NCI-H345 treated with DMSO at 0.1 percent for 48 hours (cell line): ENCODE measurements around the gene STK32C.
"Not testable (repeated sequence)": the region's sequence is repeated elsewhere in the genome, so short reads cannot be mapped to it uniquely, and the experiment has no call there.

ENCODE experiments used
- DNase-seq: peaks from one replicate; lab custom pipeline; 2025; ENCODE audit not compliant: unreplicated experiment; lab: John Stamatoyannopoulos, UW

The STK32C gene

GRCh38 chr10:132160834-132161622 is 146.7 kb downstream of the STK32C start:
- not testable (repeated sequence) for DNase-seq

GRCh38 chr10:132160231-132160630 is 147.5 kb downstream of the STK32C start:
- not testable (repeated sequence) for DNase-seq

- DNase-seq, result not testable (repeated sequence)
Observed at GRCh38 chr10:132159302-132160230, 148.2 kb downstream of the STK32C start.

- DNase-seq, result no peak
Observed at GRCh38 chr10:132158823-132159222, 148.9 kb downstream of the STK32C start.

GRCh38 chr10:132158122-132158741 is 149.5 kb downstream of the STK32C start:
- DNase-seq, result no peak
